Measurements from ENCODE around the gene GPA33. TPM values are rescaled to one million over a fixed set of nuclear protein-coding genes. Genes with fewer than 3 reads are reported as not detected.

GPA33 gene
- total RNA-seq, 1 experiment from 2014 or later = not detected

DNA sequence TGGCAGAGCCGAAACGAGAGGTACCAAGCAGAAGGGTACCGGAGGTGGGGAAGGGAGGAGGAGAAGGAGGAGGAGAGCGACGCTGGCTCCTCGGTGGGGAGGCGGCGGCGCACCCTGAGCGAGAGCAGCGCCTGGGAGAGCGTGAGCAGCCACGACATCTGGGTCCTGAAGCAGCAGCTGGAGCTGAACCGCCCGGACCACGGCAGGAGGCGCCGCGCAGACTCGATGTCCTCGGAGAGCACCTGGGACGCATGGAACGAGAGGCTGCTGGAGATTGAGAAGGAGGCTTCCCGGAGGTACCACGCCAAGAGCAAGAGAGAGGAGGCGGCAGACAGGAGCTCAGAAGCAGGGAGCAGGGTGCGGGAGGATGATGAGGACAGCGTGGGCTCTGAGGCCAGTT is 36.1 kb upstream of the GPA33 start:
- Histone ChIP-seq H4K91ac (ENCODE audit: insufficient read length, low read depth, low read length) (no peak overlapping the region), H3K4ac (ENCODE audit: low read depth, low read length) (no peak overlapping the region), H3K56ac (ENCODE audit: insufficient read length, low read depth, low read length) (no peak overlapping the region), H3K14ac (ENCODE audit: insufficient read depth, low read length) (no peak overlapping the region), H3K27ac (ENCODE audit: insufficient read length, low read depth, low read length) (no peak overlapping the region), H3K9me3 (ENCODE audit: control insufficient read depth, low read depth, low read length) (no peaks in the 10 kb centered on the region), H2BK15ac (ENCODE audit: low read depth, low read length) (no peak overlapping the region), H3K18ac (ENCODE audit: insufficient read length, low read depth, low read length) (no peak overlapping the region), H3T11ph (ENCODE audit: low read length) (no peak overlapping the region), H4K8ac (replicated peaks; ENCODE audit: insufficient read length, low read depth, low read length) (no peak overlapping the region), H3K27me3 (ENCODE audit: insufficient read depth, low read length) (no peaks in the 10 kb centered on the region), H3K23me2 (ENCODE audit: insufficient read length, low read depth, low read length, poor library complexity, severe bottlenecking) (peaks cover 2% of the 10 kb centered on the region), H2BK12ac (ENCODE audit: insufficient read length, low read depth, low read length) (no peak overlapping the region), H2AK5ac (ENCODE audit: insufficient read length, low read length) (no peak overlapping the region), H4K20me1 (ENCODE audit: control insufficient read depth, insufficient read depth, insufficient read length) (no peaks in the 10 kb centered on the region), H4K5ac (ENCODE audit: insufficient read length, low read depth, low read length) (no peak overlapping the region), H3K9ac (ENCODE audit: extremely low read depth, insufficient read length, low read length) (no peak overlapping the region), H2BK5ac (ENCODE audit: insufficient read length, low read length) (no peak overlapping the region), H2BK120ac (ENCODE audit: low read depth, low read length, poor library complexity, severe bottlenecking) (no peak overlapping the region), H3K4me2 (ENCODE audit: insufficient read depth, insufficient read length, low read length) (no peak overlapping the region), H2AFZ (ENCODE audit: low read length) (no peak overlapping the region), H2BK20ac (ENCODE audit: low read depth, low read length, poor library complexity, severe bottlenecking) (no peak overlapping the region), H3K23ac (ENCODE audit: insufficient read length, low read depth, low read length) (no peak overlapping the region), H3K79me2 (ENCODE audit: insufficient read depth, low read length) (no peaks in the 10 kb centered on the region), H3K4me1 (ENCODE audit: insufficient read depth, low read length) (peaks cover 3% of the 10 kb centered on the region; the same call in 1 of the 2 replicates), H3K79me1 (ENCODE audit: insufficient read depth, low read depth, low read length, poor library complexity, severe bottlenecking) (no peaks in the 10 kb centered on the region)
- no peak for DNase-seq
- Mint-ChIP-seq H3K36me3 (ENCODE audit: insufficient read depth in 1 of 3, low read depth in 3 of 3) (peaks cover 0 to 2% (median 0%) of the 10 kb centered on the region in 3 experiments; a peak in 1 of 7 replicates), H3K4me3 (no peak overlapping the region), H3K27me3 (ENCODE audit: low read depth) (peaks cover 27% of the 10 kb centered on the region), H3K27ac (peak overlapping the region in 1 of 3 experiments; percentile 30; a peak in 2 of 7 replicates), H3K9me3 (no peaks in the 10 kb centered on the region), H3K4me1 (peaks cover 22 to 27% of the 10 kb centered on the region in 2 experiments)
- no CpG with 5 or more reads among the region's 28 CpGs for WGBS (ENCODE audit: extremely low coverage, insufficient read length, low lambda C conversion rate)
- TF ChIP-seq, protein P1, sequence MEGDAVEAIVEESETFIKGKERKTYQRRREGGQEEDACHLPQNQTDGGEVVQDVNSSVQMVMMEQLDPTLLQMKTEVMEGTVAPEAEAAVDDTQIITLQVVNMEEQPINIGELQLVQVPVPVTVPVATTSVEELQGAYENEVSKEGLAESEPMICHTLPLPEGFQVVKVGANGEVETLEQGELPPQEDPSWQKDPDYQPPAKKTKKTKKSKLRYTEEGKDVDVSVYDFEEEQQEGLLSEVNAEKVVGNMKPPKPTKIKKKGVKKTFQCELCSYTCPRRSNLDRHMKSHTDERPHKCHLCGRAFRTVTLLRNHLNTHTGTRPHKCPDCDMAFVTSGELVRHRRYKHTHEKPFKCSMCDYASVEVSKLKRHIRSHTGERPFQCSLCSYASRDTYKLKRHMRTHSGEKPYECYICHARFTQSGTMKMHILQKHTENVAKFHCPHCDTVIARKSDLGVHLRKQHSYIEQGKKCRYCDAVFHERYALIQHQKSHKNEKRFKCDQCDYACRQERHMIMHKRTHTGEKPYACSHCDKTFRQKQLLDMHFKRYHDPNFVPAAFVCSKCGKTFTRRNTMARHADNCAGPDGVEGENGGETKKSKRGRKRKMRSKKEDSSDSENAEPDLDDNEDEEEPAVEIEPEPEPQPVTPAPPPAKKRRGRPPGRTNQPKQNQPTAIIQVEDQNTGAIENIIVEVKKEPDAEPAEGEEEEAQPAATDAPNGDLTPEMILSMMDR (conservative IDR thresholded peaks at IDR 0.05) = no peak
